ENCODE data around the gene DEGS2. TPM values are rescaled to one million over a fixed set of nuclear protein-coding genes. Genes with fewer than 3 reads are reported as not detected.
"Not testable (repeated sequence)": the region's sequence is repeated elsewhere in the genome, so short reads cannot be mapped to it uniquely, and the experiment has no call there.

DEGS2 gene
- total RNA-seq, 1 experiment from 2014 or later, result not detected

- not testable (repeated sequence) for DNase-seq (ENCODE audit: low read depth)
Observed at GRCh38 chr14:100180671-100181070, 21.2 kb upstream of the DEGS2 start.

GRCh38 chr14:100178691-100179090, 19.2 kb upstream of the DEGS2 start:
- no peak for DNase-seq (ENCODE audit: low read depth)

DNA sequence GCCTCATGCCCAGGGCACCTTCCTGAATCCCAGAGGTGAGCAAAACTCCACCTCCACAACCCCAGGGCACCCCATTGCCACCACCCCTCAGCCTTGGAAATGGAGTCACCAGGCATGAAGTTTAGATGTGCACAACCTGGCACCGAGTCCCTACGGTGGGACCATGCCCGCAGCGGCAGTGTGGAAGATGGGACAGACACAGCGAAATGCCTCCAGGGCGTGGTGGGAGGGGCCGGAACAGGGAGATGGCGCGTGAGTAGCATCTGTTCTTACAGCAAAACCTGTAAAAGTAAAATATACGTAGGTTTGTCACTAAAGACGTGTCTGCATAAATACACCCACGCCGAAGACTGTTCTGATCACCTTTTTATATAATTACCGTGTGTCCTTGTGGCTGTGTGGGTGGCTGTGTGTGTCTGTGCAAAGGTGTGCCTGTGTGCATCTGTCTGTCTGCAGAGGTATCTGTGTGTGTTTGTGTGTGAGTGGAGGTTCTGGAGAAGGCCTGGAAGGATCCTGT, 17.4 kb upstream of the DEGS2 start:
- DNase-seq (ENCODE audit: low read depth), result no peak

- DNase-seq (ENCODE audit: low read depth), result no peak
Observed at GRCh38 chr14:100173353-100173752, 13.9 kb upstream of the DEGS2 start.

DNA sequence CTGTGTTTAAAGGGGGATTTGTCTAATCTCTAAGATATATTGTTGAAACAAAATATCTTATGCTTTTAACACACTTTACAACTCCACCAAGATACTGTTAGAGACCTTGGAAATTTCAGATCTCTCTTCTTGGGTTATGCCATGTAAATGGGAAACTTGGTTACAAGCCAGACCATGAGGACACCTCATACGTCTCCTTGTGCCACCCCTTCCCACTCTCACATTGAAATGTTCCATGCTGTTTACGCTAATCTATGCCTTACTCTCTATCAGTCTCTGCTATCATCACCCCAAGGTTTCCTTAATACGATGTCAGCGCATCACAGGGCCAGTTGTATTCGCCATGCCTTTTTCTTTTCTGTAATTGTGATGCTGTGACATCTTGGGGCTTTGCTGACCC, 13.4 kb upstream of the DEGS2 start:
- no peak for DNase-seq (ENCODE audit: low read depth)

DNA sequence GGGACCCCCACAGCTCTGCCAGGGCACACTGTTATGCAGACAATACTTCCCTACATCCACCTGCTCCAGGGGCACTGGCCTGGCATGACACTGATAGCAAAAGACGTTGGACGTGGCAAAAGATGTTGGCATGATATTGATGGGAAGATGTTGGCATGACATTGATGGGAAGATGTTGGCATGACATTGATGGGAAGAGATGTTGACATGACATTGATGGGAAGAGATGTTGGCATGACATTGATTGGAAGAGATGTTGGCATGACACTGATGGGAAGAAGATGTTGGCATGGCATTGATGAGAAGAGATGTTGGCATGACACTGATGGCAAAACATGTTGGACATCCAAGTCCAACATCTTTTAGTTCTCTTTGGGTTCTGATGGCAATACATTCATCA, 11.4 kb upstream of the DEGS2 start:
- DNase-seq (ENCODE audit: low read depth), result no peak

DNA sequence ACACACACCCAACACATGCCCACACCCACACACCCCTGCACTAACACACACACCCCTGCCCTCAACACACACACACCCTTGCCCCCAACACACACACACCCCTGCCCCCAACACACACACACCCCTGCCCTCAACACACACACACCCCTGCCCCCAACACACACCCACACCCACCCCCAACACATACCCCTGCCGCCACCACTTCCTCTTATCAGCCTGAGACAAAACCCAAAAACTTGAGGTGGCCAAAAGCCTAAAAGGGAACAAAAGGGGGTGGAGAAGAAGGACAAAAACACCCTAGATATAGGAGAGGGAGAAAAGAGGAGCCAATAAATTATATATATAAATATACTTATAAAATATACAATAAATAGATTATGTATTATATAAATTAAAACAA, 9.1 kb upstream of the DEGS2 start:
- no peak for DNase-seq (ENCODE audit: low read depth)

GRCh38 chr14:100165831-100166440, 6.5 kb upstream of the DEGS2 start:
- DNase-seq (ENCODE audit: low read depth), result no peak

DNA sequence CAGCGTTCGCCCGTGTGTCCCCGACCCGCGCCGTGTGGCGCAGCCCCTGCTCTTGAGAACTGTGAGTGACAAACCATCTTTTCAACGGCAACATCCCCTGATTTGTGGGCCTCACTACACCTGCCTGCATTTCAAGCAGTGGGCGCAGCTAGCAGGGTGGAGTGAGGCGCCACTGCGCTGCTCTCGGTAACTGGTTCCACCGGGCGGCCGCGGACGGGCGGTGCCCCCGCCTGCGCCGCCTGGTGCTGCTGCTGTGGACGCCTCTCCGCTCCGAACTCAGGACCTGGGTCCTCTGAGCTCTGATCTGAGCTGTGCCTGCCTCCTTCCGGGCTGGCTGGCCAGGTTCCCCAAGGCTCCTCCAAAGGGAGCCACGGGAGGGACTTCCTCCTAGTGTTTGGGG, 5.9 kb upstream of the DEGS2 start:
- no peak for DNase-seq (ENCODE audit: low read depth)

GRCh38 chr14:100160534-100160916, 1.1 kb upstream of the DEGS2 start:
- no peak for DNase-seq (ENCODE audit: low read depth)

DNA sequence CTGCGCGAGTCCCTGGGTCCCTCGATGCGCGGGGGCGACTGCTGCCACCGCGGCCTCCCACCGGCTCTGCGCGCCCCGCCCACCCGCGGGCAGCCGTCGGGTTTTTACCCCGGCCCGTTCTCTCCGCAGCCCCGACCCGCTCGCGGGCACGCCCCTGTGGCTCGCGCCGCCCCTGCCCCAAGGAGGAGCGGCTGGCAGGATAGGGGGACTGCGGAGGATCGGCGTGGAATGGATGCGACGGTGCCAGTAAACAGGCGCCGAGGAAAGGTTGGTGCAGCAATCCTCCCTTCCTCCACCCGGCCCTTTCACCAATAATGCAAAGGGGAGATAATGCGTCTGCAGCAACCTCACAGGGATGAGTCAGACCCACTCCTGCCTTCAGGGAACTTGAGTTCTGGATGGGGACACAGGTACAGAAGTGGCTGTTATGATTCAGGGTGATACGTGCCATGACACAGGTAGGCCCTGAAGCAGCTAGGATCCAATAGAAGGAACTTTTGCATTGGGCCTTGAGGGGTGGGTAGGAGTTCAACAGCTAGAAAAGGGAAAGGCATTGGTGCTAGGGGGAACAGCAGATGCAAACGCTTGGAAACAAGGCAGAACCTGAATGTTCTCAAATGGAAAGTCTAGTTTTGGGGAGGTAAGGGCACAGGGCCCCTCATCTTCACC, 554 bp upstream of the DEGS2 start:
- DNase-seq (ENCODE audit: low read depth), result no peak

GRCh38 chr14:100158566-100159093, 815 bp downstream of the DEGS2 start:
- DNase-seq (ENCODE audit: low read depth), result no peak

GRCh38 chr14:100157548-100158232, 1.8 kb downstream of the DEGS2 start:
- not testable (repeated sequence) for DNase-seq (ENCODE audit: low read depth)

GRCh38 chr14:100156776-100157175, 2.7 kb downstream of the DEGS2 start:
- no peak for DNase-seq (ENCODE audit: low read depth)

DNA sequence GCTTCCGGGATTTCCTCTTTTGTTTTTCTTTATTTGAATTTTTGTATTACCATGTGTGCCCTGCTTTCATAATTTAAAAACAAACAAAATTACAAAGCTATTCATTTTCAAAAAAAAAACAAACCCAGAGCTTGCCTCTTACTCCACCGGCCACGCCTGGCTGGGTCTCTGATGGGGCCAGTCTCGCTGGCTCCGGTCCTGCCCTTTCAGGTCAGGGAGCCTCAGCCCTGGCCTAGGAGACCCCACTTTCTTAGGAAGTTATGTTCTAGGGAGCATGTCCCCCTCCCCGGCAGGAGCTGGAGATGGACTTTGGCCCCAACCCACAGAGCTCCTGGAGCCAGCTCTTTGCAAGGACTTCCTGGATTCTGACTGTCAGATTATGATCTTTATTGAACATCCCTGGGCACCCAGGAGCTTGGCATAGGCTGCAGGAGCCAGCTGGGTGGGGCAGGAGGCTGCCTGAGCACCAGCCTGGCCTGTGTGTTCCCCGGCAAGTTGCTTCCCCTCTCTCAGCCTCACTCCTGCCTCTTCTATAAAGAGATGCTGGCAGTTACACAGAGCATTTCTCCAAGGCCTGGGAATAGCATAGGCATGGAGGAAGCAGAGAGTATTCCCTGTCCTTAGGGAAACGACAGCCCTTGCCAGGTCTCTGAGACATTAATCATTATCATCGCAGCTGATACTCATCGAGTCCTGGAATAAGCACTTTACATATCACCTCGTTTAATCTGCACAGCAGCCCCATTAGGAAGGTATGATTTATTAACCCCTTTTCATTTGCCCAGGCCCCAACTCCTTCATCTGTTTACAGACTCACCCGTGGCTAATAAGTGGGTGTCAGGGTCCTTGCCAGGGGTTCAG, 3.5 kb downstream of the DEGS2 start:
- no peak for DNase-seq (ENCODE audit: low read depth)

DNA sequence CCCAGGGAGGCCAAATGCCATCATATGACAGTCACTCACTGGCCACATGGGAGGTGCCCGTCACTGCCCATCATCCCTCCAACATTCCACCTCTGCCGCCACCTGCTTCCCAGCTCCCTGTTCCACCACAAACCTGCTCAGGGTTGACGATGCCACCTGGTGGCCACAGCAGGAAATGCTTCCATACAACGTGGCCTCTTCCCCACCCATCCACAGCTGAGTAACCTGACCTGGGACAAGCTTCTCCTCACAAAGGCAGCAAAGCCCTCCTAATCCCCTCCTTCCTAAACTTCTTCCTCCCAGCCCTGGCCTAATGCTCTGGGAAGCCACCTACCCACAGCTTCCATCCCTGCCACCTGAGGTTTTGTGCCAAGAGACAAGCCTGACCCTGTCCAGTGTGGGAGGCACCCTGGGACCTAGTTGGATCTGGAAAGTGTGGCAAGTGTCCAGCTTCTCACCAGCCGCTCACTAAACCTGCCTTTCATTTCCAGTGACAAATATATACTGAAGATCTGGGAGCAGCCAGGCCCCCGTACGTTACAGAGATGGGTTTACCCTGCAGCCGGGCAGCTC, 4.3 kb downstream of the DEGS2 start:
- peak; percentile 65 for DNase-seq (ENCODE audit: low read depth)

GRCh38 chr14:100153560-100153959, 5.9 kb downstream of the DEGS2 start:
- DNase-seq (ENCODE audit: low read depth), result no peak

DNA sequence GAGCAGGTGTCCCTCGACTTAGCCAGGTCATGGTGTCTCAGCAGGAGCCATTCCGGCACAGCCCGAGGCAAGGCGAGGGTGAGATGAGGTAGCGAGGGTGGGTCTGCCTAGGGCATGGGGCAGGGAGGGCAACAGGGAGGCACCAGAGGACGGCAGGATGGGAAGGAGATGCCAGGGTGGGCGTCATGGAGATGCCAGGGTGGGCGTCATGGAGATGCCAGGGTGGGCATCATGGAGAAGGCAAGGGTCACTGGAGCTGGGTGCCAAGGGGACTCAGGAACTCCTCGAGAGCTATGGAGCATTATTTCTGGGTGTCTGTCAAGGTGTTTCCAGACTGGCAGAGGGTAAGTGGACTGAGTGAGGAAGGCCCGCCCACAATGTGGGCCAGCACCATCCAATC, 7.4 kb downstream of the DEGS2 start:
- DNase-seq (ENCODE audit: low read depth), result no peak

DNA sequence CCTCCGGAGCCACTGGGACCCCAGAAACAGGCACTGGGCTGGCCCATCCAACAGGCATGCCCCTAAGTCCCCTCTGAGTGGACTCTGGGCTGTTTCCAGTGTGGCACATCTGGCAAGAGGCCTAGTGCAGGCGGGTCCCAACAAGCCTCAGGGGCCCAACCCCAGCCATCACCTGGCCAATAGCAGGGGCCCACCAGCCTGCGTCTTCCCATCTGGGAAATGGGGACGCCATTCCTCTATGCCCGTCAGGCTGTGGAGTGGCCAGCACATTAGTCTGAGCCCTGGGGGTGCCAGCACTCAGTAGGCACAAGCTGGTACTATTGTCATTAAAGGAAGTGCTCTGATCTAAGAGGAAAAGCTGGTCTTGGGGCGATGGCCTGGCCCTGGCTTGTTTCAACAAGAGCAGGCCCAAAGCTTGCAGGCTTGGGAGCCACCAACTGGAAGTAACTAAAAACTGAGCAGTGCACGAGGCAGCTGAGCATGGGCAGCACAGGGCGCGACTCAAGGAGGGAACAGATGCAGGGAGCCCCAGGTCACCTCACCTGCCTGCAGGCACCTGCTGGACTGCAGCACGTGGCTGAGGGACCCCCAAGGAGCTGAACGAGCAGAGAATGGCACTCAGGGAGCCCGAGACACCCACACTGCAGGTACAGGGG, 8.4 kb downstream of the DEGS2 start:
- DNase-seq (ENCODE audit: low read depth), result no peak

DNA sequence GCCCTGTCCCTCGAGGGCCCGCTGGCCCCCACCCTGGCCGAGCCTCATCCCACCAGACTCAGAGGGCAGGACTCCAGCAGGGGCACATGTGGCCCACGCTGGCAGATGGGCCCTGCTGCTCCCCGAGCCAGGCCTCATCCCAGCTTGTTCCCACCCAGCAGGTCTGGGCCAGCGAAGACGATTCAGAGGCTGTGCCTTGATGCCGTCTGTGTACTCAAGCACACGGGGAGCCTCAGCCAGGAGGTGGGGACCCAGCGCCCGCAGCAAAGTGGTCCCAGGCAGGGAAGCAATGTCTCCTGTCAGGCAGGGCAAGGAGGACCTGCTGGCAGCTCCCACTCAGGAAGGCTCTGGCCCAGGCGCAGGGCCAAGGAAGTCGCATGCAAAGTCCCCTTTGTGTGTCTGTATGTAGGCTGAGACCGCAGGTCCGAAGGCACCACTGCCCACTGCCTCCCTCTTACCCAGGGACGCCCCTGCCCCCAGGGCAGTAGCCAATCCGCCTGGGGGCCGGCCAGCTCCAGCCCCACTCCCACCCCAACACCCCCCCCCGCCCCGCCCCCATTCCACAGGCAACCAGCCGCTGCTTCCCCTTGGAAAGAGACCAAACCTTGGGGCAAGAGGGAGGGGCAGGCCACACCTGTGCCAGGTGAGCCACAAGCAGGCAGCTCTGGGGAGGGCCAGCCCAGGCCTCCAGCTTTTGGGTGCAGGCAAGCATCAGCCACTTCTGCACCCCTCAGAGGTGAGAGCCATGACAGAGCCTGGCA, 9.4 kb downstream of the DEGS2 start:
- no peak for DNase-seq (ENCODE audit: low read depth)
